Stimulated activated CD4-positive, alpha-beta T cell treated with anti-CD3 and anti-CD28 coated beads, Interleukin-4, amount 100 ng/mL, for 48 hours (primary cell): ENCODE measurements around the gene ISLR.

Source experiments
- DNase-seq, 2 donors: peaks; one replicate each; pipeline ENCODE4 v3.0.0-alpha.2; 2020; ENCODE audit warnings: low read depth in 2 of 2

The ISLR gene, protein sequence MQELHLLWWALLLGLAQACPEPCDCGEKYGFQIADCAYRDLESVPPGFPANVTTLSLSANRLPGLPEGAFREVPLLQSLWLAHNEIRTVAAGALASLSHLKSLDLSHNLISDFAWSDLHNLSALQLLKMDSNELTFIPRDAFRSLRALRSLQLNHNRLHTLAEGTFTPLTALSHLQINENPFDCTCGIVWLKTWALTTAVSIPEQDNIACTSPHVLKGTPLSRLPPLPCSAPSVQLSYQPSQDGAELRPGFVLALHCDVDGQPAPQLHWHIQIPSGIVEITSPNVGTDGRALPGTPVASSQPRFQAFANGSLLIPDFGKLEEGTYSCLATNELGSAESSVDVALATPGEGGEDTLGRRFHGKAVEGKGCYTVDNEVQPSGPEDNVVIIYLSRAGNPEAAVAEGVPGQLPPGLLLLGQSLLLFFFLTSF

DNA sequence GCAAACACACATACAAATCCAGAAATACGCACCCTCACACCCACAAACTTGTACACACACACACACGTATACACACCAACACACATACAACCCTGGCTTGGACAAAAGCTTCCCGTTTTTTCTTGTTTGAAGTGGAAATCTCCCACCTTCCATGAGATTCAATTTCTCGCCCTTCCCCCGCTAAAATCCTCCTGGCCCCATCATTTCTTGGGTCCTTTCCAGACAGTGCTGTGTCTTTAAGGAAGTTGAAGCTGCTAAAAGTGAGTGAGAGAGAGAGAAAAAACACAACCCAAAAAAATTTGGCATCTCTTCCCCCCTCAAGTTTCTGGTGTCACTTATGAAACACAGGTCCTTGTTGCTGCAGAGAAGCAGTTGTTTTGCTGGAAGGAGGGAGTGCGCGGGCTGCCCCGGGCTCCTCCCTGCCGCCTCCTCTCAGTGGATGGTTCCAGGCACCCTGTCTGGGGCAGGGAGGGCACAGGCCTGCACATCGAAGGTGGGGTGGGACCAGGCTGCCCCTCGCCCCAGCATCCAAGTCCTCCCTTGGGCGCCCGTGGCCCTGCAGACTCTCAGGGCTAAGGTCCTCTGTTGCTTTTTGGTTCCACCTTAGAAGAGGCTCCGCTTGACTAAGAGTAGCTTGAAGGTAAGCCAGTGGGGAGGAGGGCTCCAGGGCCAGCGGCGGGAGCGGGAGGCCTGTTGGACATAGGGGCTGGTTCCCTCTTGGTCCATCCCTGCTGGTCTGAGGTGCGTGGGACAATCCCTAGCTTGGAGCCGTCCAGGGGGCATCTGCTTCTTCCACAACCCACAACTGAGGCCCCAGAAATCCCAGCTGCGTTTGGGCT lies at the start of gene ISLR:
Gene ISLR, plus strand, starts transcription at position 331 of the 839 bp plus-strand sequence. CDS start 1,149 bp downstream, outside the sequence.
- no peak for DNase-seq

DNA sequence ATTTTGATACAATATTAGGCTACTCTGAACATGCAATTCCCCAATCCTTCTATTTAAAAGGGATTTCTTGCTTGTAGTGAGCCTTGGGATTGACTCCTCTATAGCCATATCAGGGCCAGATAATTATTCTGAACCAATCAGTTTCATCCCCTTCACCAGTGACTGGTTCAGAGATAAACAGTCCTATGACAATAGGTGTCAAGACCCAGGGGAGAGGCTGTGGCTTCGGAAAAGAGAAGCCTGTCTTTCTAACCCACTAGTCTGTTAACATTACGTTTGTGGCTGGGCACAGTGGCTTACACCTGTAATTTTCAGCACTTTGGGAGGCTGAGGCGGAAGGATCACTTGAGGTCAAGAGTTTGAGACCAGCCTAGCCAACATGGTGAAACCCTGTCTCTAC lies 49.3 kb upstream of the ISLR start:
- DNase-seq = no peak

DNA sequence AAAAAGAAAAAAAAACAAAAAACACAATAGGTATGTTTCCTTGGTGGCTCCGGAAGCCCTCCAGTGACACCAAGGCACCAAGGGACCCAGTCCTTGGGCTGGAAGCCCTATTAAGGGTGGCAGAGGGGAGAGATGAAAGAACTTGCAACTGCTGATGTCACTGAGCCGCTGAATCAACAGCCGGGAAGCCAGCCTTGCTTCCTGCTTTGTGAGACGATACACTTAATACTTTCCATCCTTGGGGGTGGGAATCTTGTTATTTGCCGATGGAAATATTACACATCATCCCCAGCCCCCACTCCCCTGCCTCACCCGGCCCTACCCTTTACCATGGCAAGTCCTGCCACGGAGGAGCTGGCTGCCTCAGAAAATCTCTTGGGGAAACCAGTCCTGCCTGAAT lies 48.8 kb upstream of the ISLR start:
- DNase-seq = no peak

DNA sequence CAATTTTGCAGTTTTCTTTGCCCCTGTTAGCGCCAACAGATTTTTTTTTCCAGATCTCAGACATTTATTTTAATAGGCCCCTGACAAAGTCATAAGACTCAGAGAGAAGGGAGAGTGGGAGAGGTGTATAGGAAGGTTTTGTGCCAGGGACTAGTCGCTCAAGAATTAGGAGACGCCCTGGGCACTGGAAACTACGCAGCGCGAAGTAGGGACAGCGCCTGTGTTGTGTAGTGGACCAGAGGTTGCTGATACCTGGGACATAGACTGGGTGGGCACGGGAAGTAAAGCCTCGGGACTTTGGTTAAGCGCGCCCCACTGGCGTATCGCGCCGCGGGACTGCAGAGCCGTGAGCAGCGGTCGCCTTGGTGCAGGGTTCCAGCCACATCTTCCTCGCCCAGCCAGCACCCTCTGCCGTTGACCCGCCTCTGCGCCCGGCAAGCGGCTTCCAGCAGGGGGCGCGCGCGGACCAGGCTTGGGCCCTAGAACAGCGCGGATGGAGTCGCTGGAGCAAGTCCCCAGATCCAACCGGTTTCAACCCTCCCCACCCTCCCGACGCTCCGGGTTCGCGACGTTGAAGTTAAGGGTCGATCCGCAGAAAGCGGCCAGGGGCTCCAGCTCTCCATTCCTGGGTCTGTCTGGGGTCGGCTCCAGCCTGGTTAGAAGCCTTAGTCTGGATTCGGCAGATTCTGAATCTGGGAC lies 46.1 kb upstream of the ISLR start:
- DNase-seq = peak; percentile 83 to 94

DNA sequence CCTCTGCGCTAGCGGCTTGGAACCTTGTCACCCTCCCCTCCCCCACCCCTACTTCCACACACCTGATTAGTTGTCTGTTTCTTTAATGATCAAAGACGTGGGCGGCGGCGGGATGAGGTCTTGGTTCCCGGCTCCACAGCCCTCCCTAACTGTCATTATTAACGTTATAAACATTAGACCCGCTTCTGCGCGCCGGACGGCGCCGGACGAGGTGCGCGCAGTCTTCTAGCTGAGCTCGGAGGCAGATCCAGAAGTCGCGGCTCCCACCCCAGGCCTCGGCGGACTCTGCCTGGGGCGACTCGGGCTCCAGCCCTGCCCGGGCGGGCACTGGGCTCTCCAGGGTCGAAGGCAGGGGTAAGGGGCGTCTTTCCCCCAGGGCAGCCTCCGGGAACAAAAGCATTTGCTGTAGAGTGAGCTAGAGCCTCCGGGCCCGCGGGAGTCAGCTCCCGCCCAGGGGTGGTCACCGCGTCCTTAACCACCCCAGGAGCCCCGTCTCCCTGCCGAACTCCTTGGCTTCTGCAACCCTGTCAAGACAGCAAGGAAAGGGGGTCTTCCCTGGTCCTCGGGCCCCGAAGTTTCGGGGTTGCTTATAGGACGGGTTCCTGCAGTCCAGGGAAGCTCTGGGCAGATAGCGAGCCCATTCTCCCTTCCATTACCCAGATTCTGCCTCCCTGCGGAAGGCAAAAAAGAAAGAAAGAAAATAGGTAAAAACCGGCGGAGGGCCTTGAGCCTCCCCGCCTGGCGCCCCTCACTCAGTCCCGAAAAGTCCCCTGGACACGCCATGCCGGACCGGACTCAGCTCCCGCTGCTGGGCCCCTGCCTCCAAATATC lies 45.3 kb upstream of the ISLR start:
- no peak for DNase-seq

DNA sequence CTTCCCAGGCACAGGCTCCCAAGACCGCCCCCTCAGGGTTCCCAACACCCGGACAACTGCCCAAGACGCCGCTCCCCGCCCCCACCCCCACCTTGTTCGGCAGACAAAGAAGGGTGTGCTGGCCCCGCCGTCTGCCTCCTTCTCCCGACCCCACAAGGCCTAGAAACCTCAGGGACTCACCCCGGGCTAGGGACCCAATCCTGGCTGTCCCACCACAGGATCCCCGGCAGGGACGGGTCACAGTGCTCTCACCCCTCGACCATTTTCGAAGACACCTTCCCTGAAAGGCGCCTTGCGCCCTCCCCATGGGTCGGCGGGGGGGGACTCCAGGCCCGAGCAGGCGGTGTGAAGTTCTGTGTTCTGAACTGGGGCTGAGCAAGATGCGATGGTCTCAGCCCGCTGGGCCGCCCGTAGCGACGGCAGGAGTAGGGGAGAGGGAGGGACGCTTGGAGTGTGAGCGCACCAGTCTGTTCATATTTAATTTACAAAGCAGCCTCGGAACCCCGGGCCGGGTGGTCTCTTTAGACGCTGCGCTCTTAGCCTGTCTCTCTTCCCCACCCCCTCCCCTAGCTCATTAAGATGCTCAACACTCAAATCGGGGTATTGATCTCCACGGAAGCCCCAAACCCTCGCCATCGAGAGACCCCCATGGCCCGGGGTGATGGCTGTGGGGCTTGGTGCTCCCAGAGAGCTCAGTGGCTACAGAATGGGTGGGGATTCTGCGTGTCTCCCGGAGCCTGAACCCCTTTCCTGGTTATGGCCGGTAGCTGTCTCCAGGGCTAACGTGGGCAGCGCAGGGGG lies 44.5 kb upstream of the ISLR start:
- no peak for DNase-seq

DNA sequence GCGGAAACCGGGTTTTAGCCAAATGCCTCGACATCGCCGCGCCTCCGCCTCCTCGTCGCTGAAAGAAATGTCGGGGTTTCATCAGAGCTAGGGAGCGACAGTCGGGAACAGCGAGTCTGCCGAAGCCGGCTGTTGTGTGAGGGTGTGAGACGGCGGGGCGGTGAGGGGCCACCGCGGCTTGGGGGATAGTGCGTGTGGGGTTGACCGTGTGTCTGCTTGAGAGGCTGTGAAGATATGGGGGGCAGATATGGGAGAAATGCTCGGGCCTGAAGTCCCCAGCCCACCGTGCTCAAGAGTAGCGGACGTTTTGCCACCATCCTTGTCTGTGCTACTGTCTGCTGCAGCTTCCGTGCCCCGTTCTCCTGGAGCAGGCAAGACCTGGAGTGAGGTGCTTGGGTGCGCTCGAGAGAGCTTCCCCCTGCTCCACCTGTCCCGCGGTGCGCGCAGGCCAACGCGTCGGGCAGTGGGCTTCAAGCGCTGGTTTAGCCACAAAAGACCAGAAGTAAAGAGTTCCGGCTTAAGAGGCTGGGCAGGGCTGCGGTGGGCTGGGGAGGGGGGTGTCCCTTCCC lies 43.8 kb upstream of the ISLR start:
- no peak for DNase-seq

DNA sequence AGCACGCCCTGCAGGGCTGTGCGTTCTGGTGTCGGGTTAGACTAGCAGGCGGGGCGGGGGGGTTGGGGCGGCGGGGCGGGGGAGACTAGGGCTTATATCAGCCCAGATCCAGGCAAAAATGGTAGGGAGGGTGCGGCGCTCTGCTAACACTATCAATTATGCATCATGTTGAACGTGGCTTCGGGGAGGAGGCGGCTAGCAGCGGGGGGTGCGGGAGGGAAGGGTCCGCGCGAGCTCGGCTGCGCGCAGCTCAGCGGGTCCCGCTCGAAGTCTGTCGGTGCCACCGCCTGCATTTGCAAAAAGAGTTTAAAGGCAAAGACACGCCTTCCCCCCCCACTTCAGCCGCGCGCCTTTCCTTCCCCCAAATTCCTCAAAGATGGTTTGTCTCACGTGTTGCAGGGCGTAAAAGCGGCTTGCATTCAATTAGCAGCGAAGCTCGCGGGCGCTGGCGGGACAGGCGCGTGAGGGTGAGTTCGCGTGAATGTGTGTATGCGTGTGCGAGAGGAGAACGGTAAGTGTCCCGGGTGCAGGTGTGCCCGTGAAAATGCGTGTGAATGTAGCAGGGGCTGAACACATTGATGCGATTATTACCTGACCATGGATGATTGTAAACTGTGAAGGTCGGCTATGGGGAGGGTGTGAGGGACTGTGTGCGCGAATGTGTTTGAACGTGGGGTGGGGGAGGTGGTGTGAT lies 43.2 kb upstream of the ISLR start, which contains the start of gene ISLR2:
Gene ISLR2, plus strand, starts transcription at position 432 of the 694 bp plus-strand sequence. CDS start 2,169 bp downstream, outside the sequence.
- no peak for DNase-seq

DNA sequence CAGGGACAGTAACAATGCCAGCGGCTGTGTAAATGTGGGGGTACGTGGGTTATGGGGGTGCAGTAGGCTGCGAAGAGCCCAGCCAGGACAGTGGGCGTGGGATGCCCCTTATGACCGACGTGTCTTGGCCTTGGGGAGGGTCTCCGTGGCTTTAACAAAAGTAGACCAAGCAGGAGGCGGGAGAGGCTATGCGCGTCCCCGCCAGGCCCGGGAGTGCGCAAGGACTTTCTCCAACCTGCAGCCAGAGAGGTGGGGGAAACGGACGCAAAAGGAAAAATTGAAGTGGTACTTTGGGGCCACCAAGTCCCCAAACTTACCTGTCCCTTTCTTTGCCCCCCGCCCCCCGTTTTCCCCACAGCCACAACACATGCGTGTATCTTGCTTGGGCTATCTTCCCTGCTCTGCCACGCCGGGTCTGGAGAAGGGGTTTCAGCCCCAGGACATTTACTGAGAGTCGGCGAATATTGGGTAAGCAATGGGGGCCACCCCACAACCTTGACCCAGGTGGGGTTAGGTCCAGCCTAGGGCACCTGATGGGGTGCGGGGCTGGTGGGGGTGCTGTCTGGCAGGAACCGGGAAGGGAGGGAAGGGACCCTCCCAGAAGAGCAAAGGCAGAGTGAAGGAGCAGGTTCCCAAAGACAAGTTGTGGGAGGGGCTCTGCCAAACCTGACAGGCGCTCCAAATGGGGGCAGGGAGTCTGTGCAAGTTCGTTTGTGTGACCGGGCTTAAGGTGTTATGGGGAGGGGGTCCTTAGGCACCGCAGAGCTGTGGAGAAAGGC lies 42.5 kb upstream of the ISLR start:
- DNase-seq = no peak

DNA sequence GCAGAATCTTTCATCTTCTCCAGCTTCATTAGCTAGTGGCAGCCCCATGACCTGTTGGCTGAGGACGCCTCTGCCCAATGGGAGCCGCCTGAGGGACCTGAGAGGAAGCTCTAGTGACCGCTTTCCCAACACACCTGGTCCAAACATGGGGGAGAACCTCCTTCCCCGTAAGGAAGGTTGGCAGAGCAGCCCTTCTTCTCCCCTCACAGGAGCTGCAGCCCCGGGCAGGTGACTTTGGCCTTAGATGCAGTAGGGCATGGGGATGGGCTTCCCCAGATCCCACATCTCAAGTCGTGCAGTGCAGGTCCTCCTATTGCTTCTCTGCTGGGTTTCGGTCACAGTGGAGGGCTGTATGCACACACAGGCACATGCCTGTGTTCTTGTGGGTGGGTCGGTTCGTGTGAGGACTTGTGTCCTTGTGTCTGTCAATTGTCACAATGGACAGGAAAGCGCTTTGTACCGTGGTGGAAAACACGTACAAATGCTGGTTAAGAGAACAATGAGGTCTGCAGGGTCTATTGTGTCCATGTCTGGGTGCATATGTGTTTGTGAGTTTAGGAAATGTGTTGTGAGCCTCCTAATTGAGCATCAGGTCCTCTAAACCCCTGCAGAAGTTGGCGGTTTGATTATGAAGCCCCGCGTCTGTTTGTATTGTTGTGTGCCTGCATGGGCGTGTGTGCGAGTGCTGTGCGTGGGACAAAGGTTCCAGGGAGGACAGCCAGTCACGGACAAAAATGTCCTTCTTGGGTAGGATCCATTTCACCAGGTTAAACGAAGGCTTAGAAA lies 41.7 kb upstream of the ISLR start:
- no peak for DNase-seq

DNA sequence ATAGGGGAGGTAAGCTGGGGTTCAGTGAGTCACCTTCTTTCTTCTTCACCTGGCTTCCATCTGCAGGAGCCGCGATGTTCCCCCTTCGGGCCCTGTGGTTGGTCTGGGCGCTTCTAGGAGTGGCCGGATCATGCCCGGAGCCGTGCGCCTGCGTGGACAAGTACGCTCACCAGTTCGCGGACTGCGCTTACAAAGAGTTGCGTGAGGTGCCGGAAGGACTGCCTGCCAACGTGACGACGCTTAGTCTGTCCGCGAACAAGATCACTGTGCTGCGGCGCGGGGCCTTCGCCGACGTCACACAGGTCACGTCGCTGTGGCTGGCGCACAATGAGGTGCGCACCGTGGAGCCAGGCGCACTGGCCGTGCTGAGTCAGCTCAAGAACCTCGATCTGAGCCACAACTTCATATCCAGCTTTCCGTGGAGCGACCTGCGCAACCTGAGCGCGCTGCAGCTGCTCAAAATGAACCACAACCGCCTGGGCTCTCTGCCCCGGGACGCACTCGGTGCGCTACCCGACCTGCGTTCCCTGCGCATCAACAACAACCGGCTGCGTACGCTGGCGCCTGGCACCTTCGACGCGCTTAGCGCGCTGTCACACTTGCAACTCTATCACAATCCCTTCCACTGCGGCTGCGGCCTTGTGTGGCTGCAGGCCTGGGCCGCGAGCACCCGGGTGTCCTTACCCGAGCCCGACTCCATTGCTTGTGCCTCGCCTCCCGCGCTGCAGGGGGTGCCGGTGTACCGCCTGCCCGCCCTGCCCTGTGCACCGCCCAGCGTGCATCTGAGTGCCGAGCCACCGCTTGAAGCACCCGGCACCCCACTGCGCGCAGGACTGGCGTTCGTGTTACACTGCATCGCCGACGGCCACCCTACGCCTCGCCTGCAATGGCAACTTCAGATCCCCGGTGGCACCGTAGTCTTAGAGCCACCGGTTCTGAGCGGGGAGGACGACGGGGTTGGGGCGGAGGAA lies 40.5 kb upstream of the ISLR start:
- no peak for DNase-seq

DNA sequence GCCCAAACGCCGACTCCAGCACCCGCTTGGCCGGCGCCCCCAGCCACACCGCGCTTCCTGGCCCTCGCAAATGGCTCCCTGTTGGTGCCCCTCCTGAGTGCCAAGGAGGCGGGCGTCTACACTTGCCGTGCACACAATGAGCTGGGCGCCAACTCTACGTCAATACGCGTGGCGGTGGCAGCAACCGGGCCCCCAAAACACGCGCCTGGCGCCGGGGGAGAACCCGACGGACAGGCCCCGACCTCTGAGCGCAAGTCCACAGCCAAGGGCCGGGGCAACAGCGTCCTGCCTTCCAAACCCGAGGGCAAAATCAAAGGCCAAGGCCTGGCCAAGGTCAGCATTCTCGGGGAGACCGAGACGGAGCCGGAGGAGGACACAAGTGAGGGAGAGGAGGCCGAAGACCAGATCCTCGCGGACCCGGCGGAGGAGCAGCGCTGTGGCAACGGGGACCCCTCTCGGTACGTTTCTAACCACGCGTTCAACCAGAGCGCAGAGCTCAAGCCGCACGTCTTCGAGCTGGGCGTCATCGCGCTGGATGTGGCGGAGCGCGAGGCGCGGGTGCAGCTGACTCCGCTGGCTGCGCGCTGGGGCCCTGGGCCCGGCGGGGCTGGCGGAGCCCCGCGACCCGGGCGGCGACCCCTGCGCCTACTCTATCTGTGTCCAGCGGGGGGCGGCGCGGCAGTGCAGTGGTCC lies 39.7 kb upstream of the ISLR start:
- DNase-seq = no peak

DNA sequence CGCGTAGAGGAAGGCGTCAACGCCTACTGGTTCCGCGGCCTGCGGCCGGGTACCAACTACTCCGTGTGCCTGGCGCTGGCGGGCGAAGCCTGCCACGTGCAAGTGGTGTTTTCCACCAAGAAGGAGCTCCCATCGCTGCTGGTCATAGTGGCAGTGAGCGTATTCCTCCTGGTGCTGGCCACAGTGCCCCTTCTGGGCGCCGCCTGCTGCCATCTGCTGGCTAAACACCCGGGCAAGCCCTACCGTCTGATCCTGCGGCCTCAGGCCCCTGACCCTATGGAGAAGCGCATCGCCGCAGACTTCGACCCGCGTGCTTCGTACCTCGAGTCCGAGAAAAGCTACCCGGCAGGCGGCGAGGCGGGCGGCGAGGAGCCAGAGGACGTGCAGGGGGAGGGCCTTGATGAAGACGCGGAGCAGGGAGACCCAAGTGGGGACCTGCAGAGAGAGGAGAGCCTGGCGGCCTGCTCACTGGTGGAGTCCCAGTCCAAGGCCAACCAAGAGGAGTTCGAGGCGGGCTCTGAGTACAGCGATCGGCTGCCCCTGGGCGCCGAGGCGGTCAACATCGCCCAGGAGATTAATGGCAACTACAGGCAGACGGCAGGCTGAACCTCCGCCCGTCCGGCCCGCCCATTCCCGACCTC lies 39.0 kb upstream of the ISLR start:
- no peak for DNase-seq

DNA sequence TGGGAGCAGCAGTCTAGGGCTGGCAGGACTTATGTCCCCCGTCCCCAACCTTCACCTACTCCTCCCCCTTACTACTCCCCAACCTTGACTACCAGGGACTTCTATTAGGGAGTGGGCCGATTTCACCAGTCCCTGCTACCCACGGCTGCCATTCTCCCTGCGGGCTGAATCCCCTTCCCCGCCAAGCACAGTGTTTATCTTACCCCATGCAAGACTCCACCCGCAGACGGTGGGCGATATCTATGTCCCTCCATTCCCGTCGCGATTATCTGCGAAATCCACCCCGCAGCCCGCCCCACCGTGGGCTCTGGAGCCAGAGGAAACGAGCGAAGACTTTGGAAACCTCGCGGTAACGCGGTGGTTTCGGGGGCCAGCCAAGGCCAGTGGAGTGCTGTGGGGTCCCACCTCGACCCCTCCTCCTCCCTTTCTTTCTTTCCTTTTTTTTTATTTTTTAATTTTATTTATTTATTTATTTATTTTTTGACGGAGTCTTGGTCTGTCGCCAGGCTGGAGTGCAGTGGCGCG lies 38.4 kb upstream of the ISLR start:
- no peak for DNase-seq

DNA sequence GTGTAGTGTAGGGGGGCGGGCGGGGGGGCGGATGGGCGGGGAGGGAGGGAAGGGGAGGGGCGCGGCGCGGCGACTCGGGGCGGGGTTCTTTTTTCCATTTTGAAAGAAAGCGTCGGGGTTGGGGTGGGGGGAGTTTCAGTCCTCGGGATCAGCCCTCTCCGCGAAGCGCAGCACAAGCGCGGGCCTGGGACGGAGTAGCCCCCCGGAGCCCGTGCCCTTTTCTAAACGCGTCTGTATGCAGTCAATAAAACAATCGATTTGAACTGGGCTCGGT lies 37.0 kb upstream of the ISLR start:
- DNase-seq = no peak
